Measurements from ENCODE around the gene NCL. TPM values are rescaled to one million over a fixed set of nuclear protein-coding genes. Genes with fewer than 3 reads are reported as not detected.

Gene NCL
- total and polyA plus RNA-seq, 2 of the 13 experiments (the other 11 are each of a cell fraction or from before 2014, with no cell fraction given) = 105 to 779 TPM

DNA sequence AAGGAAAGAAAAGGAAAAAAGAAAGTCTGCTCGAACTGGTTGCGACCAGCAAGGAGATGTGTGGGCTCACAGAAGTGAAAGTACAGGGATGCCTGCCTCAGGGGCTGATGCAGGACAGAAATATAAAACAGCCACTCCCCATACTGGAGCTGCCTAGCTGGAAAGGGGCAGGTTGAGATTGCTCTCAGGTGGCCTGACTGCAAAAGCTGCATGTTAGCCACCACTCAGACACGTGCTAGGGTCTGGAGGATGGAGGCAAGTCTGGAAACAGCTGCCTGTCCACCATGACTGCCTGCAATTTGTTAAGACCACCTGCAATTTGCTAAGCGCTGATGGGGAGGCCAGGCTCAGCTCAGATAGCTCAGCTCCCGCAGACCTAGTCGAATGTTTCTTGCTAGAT is 50.8 kb downstream of the NCL start (continued):
- TF ChIP-seq, protein P1, sequence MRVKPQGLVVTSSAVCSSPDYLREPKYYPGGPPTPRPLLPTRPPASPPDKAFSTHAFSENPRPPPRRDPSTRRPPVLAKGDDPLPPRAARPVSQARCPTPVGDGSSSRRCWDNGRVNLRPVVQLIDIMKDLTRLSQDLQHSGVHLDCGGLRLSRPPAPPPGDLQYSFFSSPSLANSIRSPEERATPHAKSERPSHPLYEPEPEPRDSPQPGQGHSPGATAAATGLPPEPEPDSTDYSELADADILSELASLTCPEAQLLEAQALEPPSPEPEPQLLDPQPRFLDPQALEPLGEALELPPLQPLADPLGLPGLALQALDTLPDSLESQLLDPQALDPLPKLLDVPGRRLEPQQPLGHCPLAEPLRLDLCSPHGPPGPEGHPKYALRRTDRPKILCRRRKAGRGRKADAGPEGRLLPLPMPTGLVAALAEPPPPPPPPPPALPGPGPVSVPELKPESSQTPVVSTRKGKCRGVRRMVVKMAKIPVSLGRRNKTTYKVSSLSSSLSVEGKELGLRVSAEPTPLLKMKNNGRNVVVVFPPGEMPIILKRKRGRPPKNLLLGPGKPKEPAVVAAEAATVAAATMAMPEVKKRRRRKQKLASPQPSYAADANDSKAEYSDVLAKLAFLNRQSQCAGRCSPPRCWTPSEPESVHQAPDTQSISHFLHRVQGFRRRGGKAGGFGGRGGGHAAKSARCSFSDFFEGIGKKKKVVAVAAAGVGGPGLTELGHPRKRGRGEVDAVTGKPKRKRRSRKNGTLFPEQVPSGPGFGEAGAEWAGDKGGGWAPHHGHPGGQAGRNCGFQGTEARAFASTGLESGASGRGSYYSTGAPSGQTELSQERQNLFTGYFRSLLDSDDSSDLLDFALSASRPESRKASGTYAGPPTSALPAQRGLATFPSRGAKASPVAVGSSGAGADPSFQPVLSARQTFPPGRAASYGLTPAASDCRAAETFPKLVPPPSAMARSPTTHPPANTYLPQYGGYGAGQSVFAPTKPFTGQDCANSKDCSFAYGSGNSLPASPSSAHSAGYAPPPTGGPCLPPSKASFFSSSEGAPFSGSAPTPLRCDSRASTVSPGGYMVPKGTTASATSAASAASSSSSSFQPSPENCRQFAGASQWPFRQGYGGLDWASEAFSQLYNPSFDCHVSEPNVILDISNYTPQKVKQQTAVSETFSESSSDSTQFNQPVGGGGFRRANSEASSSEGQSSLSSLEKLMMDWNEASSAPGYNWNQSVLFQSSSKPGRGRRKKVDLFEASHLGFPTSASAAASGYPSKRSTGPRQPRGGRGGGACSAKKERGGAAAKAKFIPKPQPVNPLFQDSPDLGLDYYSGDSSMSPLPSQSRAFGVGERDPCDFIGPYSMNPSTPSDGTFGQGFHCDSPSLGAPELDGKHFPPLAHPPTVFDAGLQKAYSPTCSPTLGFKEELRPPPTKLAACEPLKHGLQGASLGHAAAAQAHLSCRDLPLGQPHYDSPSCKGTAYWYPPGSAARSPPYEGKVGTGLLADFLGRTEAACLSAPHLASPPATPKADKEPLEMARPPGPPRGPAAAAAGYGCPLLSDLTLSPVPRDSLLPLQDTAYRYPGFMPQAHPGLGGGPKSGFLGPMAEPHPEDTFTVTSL (CRISPR knock-in tag; IDR thresholded peaks at IDR 0.05; ENCODE audit: borderline replicate concordance) = no peak
- no peak for TF ChIP-seq ZFX (CRISPR knock-in tag; IDR thresholded peaks at IDR 0.05; ENCODE audit: low read depth)
- TF ChIP-seq SOX6 (IDR thresholded peaks at IDR 0.05) = no peak
- no peak for TF ChIP-seq SOX6 (CRISPR knock-in tag; IDR thresholded peaks at IDR 0.05)
- TF ChIP-seq, protein P2, sequence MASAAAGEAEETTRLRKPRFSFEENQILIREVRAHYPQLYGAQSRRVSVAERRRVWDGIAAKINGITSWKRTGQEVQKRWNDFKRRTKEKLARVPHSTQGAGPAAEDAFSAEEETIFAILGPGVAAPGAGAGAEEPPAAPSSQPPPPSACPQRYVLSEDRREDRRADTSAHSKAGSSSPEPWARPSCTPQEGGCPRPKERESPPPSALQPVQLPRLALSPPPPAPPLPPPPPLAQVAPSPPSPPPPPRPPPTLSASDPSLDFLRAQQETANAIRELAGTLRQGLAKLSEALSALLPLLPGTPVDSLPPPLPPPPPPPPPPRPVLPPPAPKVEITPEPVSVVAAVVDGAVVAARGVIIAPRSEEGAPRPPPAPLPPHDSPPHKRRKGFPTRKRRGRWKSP (CRISPR knock-in tag; IDR thresholded peaks at IDR 0.05) = no peak
- TF ChIP-seq, protein P3, sequence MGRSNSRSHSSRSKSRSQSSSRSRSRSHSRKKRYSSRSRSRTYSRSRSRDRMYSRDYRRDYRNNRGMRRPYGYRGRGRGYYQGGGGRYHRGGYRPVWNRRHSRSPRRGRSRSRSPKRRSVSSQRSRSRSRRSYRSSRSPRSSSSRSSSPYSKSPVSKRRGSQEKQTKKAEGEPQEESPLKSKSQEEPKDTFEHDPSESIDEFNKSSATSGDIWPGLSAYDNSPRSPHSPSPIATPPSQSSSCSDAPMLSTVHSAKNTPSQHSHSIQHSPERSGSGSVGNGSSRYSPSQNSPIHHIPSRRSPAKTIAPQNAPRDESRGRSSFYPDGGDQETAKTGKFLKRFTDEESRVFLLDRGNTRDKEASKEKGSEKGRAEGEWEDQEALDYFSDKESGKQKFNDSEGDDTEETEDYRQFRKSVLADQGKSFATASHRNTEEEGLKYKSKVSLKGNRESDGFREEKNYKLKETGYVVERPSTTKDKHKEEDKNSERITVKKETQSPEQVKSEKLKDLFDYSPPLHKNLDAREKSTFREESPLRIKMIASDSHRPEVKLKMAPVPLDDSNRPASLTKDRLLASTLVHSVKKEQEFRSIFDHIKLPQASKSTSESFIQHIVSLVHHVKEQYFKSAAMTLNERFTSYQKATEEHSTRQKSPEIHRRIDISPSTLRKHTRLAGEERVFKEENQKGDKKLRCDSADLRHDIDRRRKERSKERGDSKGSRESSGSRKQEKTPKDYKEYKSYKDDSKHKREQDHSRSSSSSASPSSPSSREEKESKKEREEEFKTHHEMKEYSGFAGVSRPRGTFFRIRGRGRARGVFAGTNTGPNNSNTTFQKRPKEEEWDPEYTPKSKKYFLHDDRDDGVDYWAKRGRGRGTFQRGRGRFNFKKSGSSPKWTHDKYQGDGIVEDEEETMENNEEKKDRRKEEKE (IDR thresholded peaks at IDR 0.05) = no peak
- no peak for TF ChIP-seq ELF3 (CRISPR knock-in tag; IDR thresholded peaks at IDR 0.05)
- TF ChIP-seq KDM3A (CRISPR knock-in tag; IDR thresholded peaks at IDR 0.05; ENCODE audit: low read depth) = no peak
- TF ChIP-seq ZNF530 (CRISPR knock-in tag; IDR thresholded peaks at IDR 0.05; ENCODE audit: low read depth) = no peak
- TF ChIP-seq MYNN (CRISPR knock-in tag; IDR thresholded peaks at IDR 0.05; ENCODE audit: low read depth) = no peak
- no peak for TF ChIP-seq MBNL3 (CRISPR knock-in tag; conservative IDR thresholded peaks at IDR 0.05)
- TF ChIP-seq FLYWCH1 (CRISPR knock-in tag; IDR thresholded peaks at IDR 0.05) = 0 out of 2 replicates have a peak, but pooled peaks have one; percentile 49
- TF ChIP-seq ZNF782 (CRISPR knock-in tag; IDR thresholded peaks at IDR 0.05; ENCODE audit: borderline replicate concordance) = no peak
- TF ChIP-seq ZNF446 (CRISPR knock-in tag; IDR thresholded peaks at IDR 0.05) = 0 out of 2 replicates have a peak, but pooled peaks have one; percentile 62
- TF ChIP-seq ATAD3A (CRISPR knock-in tag; IDR thresholded peaks at IDR 0.05) = no peak
- TF ChIP-seq ZNF207 (IDR thresholded peaks at IDR 0.05; ENCODE audit: borderline replicate concordance) = no peak
- TF ChIP-seq ZFP1 (CRISPR knock-in tag; IDR thresholded peaks at IDR 0.05) = no peak
- TF ChIP-seq SRSF9 (IDR thresholded peaks at IDR 0.05; ENCODE audit: borderline replicate concordance, insufficient read depth, low read depth, low read length, poor library complexity, severe bottlenecking) = no peak
- 0 out of 2 replicates have a peak, but pooled peaks have one; percentile 18 for TF ChIP-seq ZNF709 (CRISPR knock-in tag; IDR thresholded peaks at IDR 0.05)
- no peak for TF ChIP-seq ZNF205 (CRISPR knock-in tag; IDR thresholded peaks at IDR 0.05)
- TF ChIP-seq ZNF841 (CRISPR knock-in tag; IDR thresholded peaks at IDR 0.05; ENCODE audit: borderline replicate concordance) = no peak
- no peak for TF ChIP-seq ZSCAN29 (CRISPR knock-in tag; conservative IDR thresholded peaks at IDR 0.05)

All from HepG2 (cell line).